Endothelial cell of umbilical vein (primary cell): ENCODE measurements around the gene ZNF474. TPM values are rescaled to one million over a fixed set of nuclear protein-coding genes. Genes with fewer than 3 reads are reported as not detected.

Source experiments
- BruUV-seq: library from RNA; stranded (reverse); fragments of 400-500 nt; replicated peaks from 2 replicates; lab custom pipeline; 2021; lab: Mats Ljungman, UMichigan
- CTCF ChIA-PET: fragments of 300-600, 350-600 bp; sonication (Branson Sonifier 250); formaldehyde crosslinking; loops from one replicate; lab custom pipeline; 2021; ENCODE audit warnings: antibody characterized with exemption, inconsistent platforms; lab: Charles Lee
- POLR2A ChIA-PET: fragments of 300-600, 350-600 bp; sonication (Branson Sonifier 250); formaldehyde crosslinking; loops from one replicate; lab custom pipeline; 2021; ENCODE audit warnings: antibody characterized with exemption, inconsistent platforms; lab: Charles Lee
- DNase-seq: peaks from one replicate; pipeline ENCODE4 v3.0.0-alpha.2; 2011; ENCODE audit warnings: low read depth, low spot score
- FAIRE-seq: peaks from 2 replicates; lab custom pipeline; 2011; peaks lifted over from hg19 to GRCh38; lab: Jason Lieb, UNC
- H2AFZ ChIP-seq: 2 replicates; pipeline ENCODE4 v1.6.0; 2012; ENCODE audit warnings: low read depth, low read length, control low read depth, inconsistent platforms
- H3K27ac ChIP-seq: 2 replicates; pipeline ENCODE4 v1.5.1; 2011; ENCODE audit warnings: low read depth, mild to moderate bottlenecking, control low read depth, low read length, moderate library complexity; ENCODE audit not compliant: insufficient read depth
- H3K27me3 ChIP-seq, 2 experiments: 2 replicates each; pipeline versions ENCODE4 v1.6.0 to v1.6.1; 2011; ENCODE audit warnings: low read length in 2 of 2, mixed read lengths in 1 of 2; ENCODE audit not compliant: control insufficient read depth in 2 of 2, insufficient read depth in 2 of 2
- H3K36me3 ChIP-seq, 2 experiments: 2 replicates in 1 of 2; 3 replicates in 1 of 2; pipeline ENCODE4 v1.5.1; 2011; ENCODE audit warnings: low read length in 2 of 2, mild to moderate bottlenecking in 1 of 2, moderate library complexity in 1 of 2; ENCODE audit not compliant: control insufficient read depth in 2 of 2, insufficient read depth in 2 of 2; ENCODE audit errors: extremely low read depth in 1 of 2
- H3K4me1 ChIP-seq: 3 replicates; pipeline ENCODE4 v1.5.1; 2011; ENCODE audit warnings: mild to moderate bottlenecking, low read length; ENCODE audit not compliant: control insufficient read depth, insufficient read depth; ENCODE audit errors: extremely low read depth
- H3K4me2 ChIP-seq: 2 replicates; pipeline ENCODE4 v1.6.1; 2011; ENCODE audit warnings: low read length, control low read depth, mixed read lengths; ENCODE audit not compliant: insufficient read depth
- H3K4me3 ChIP-seq, 3 experiments: fragments of 200-600 bp in 1 of 3; sonication (generic), shearing (Covaris generic) in 1 of 3; replicated peaks in 1 of 3; 2 replicates each; pipeline ENCODE4 v1.5.1; 2011 to 2016; ENCODE audit warnings: control low read depth in 3 of 3, low read length in 3 of 3, mild to moderate bottlenecking in 2 of 3, inconsistent platforms in 1 of 3, low read depth in 1 of 3, moderate library complexity in 1 of 3; ENCODE audit not compliant: insufficient read depth in 1 of 3
- H3K79me2 ChIP-seq: 2 replicates; pipeline ENCODE4 v1.6.0; 2012; ENCODE audit warnings: low read length, inconsistent platforms; ENCODE audit not compliant: control insufficient read depth, insufficient read depth
- H3K9ac ChIP-seq: replicated peaks from 2 replicates; pipeline ENCODE3; 2011; ENCODE audit warnings: low read length, control low read depth; ENCODE audit not compliant: insufficient read depth; ENCODE audit errors: extremely low read depth
- H3K9me1 ChIP-seq: replicated peaks from 3 replicates; pipeline ENCODE4 v1.6.0; 2011; ENCODE audit warnings: mild to moderate bottlenecking, low read length; ENCODE audit not compliant: control insufficient read depth, insufficient read depth; ENCODE audit errors: extremely low read depth
- H3K9me3 ChIP-seq: replicated peaks from 2 replicates; pipeline ENCODE4 v1.5.1; 2012; ENCODE audit warnings: low read length, inconsistent platforms; ENCODE audit not compliant: control insufficient read depth, insufficient read depth
- H4K20me1 ChIP-seq: replicated peaks from 2 replicates; pipeline ENCODE3; 2011; ENCODE audit warnings: mild to moderate bottlenecking, low read length; ENCODE audit not compliant: control insufficient read depth, insufficient read depth; ENCODE audit errors: extremely low read depth
- CTCF ChIP-seq, 2 donors: IDR thresholded peaks; 1 replicate in 1 of 2; 2 replicates in 1 of 2; pipeline ENCODE4 v1.5.1; 2011; ENCODE audit warnings: low read length in 2 of 2, mild to moderate bottlenecking in 2 of 2, moderate library complexity in 2 of 2, control low read depth in 1 of 2, inconsistent platforms in 1 of 2, low read depth in 1 of 2; ENCODE audit not compliant: insufficient read depth in 1 of 2; ENCODE audit errors: extremely low read depth in 1 of 2
- EZH2 ChIP-seq: IDR thresholded peaks from 2 replicates; pipeline ENCODE4 v1.6.1; 2012; ENCODE audit warnings: borderline replicate concordance, low read depth, mild to moderate bottlenecking, moderate library complexity, low read length, inconsistent platforms; ENCODE audit not compliant: severe bottlenecking
- FOS ChIP-seq: IDR thresholded peaks from 2 replicates; pipeline ENCODE4 v1.6.1; 2011; ENCODE audit warnings: mild to moderate bottlenecking, low read length, moderate library complexity, borderline replicate concordance; ENCODE audit not compliant: insufficient read depth
- GATA2 ChIP-seq: IDR thresholded peaks from 2 replicates; pipeline ENCODE4 v1.7.0; 2011; ENCODE audit warnings: low read depth, mild to moderate bottlenecking, moderate library complexity, mixed read lengths, low read length; ENCODE audit not compliant: insufficient read length, insufficient read depth
- JUN ChIP-seq: IDR thresholded peaks from 2 replicates; pipeline ENCODE4 v1.6.1; 2011; ENCODE audit warnings: borderline replicate concordance, low read depth; ENCODE audit not compliant: insufficient read length, insufficient read depth
- MAX ChIP-seq: IDR thresholded peaks from 2 replicates; pipeline ENCODE4 v1.6.1; 2011; ENCODE audit not compliant: insufficient read depth, insufficient read length
- MYC ChIP-seq: IDR thresholded peaks from one replicate; pipeline ENCODE4 v1.6.1; 2011; ENCODE audit warnings: mild to moderate bottlenecking, low read depth, low read length
- POLR2A ChIP-seq: IDR thresholded peaks from 2 replicates; pipeline ENCODE4 v1.6.1; 2012; ENCODE audit warnings: low read depth, mild to moderate bottlenecking, control low read depth, low read length
- POLR2AphosphoS5 ChIP-seq: IDR thresholded peaks from 2 replicates; pipeline ENCODE4 v1.6.1; 2012; ENCODE audit warnings: low read depth, mild to moderate bottlenecking, control low read depth, low read length, moderate library complexity; ENCODE audit not compliant: insufficient read depth
- dilution Hi-C: fragments of 300-500 bp; cut with MboI; formaldehyde crosslinking; loops from one replicate; pipeline ENCODE4 v1.15.0; 2019; ENCODE audit warnings: low sequenced_read_pairs; ENCODE audit not compliant: extremely low pct_ligation_motif_present
- intact Hi-C: fragments of 100-400 bp; cut with micrococcal nuclease; formaldehyde crosslinking; loops from one replicate; pipeline ENCODE4 v1.10.0; 2022
- polyA plus RNA-seq, 4 experiments: library from polyadenylated mRNA; depleted of rRNA in 3 of 4; stranded (reverse) in 3 of 4; unstranded in 1 of 4; fragments of >200 nt; gene quantifications; 2 replicates each; pipeline versions ENCODE4 v1.2.1 to v1.2.3, GENCODE V29; 2011 to 2012; ENCODE audit warnings: missing spikeins in 1 of 4
- total RNA-seq: library from RNA; stranded (reverse); gene quantifications from 2 replicates; pipeline ENCODE4 v1.2.3, GENCODE V29; 2021

Gene ZNF474
- total and polyA plus RNA-seq, 2 donors (not counting 3 experiments of a cell fraction or from before 2014, with no cell fraction given) = 0.03 TPM; not detected in 1

GRCh38 chr5:122200450-122200849, 71.1 kb downstream of the ZNF474 start:
- H3K4me3 ChIP-seq = no peak overlapping the region
- intact Hi-C loops (no loop called here), dilution Hi-C loops (no loop called here)
- H3K9me3 ChIP-seq = no peaks in the 10 kb centered on the region
- H3K36me3 ChIP-seq = no peaks in the 10 kb centered on the region
- H3K4me1 ChIP-seq = no peaks in the 10 kb centered on the region
- H3K27ac ChIP-seq = no peak overlapping the region
- DNase-seq (no peak), FAIRE-seq (no peak)
- CTCF ChIA-PET = interaction anchor here (7.5 kb wide), 1 partner anchor 215 kb away, joined by 138 read pairs; no protein-coding TSS in a partner anchor
- POLR2A ChIA-PET = no interaction called here
- H2AFZ ChIP-seq = no peak overlapping the region
- no peak for TF ChIP-seq MYC
- no peak for TF ChIP-seq FOS
- TF ChIP-seq GATA2 = no peak
- no peak for TF ChIP-seq POLR2A
- TF ChIP-seq CTCF (IDR thresholded peaks at IDR 0.05; ENCODE audit: extremely low read depth in 1 of 2, insufficient read depth in 1 of 2, low read depth in 1 of 2, low read length in 2 of 2) = no peak
- no peak for TF ChIP-seq EZH2
- no peaks in the 10 kb centered on the region for H4K20me1 ChIP-seq
- H3K4me2 ChIP-seq = no peak overlapping the region
- BruUV-seq = no TSS peak
- peaks cover 10 to 18% of the 10 kb centered on the region in 2 experiments for H3K27me3 ChIP-seq
- no peak overlapping the region for H3K9ac ChIP-seq
- H3K79me2 ChIP-seq = no peaks in the 10 kb centered on the region
- H3K9me1 ChIP-seq = peaks cover 2% of the 10 kb centered on the region

GRCh38 chr5:122200865-122201264, 71.5 kb downstream of the ZNF474 start:
- DNase-seq = no peak
- no TSS peak for BruUV-seq
- FAIRE-seq = no peak
- ChIA-PET CTCF (interaction anchor here (7.5 kb wide), 1 partner anchor 214 kb away, joined by 138 read pairs; no protein-coding TSS in a partner anchor), POLR2A (no interaction called here)
- Histone ChIP-seq H3K9me3 (no peaks in the 10 kb centered on the region), H3K4me3 (no peak overlapping the region), H3K9ac (no peak overlapping the region), H3K4me2 (no peak overlapping the region), H3K4me1 (no peaks in the 10 kb centered on the region), H3K27me3 (peaks cover 10 to 18% of the 10 kb centered on the region in 2 experiments), H3K79me2 (no peaks in the 10 kb centered on the region), H3K36me3 (no peaks in the 10 kb centered on the region), H4K20me1 (no peaks in the 10 kb centered on the region), H2AFZ (no peak overlapping the region), H3K9me1 (peaks cover 2% of the 10 kb centered on the region), H3K27ac (no peak overlapping the region)
- dilution Hi-C loops (no loop called here), intact Hi-C loops (no loop called here)
- TF ChIP-seq MYC (no peak), JUN (no peak), CTCF (IDR thresholded peaks at IDR 0.05; ENCODE audit: extremely low read depth in 1 of 2, insufficient read depth in 1 of 2, low read depth in 1 of 2, low read length in 2 of 2) (no peak), POLR2A (no peak), FOS (no peak), GATA2 (no peak), EZH2 (no peak), MAX (no peak), POLR2AphosphoS5 (no peak)
